Stimulated activated memory B cell treated with anti-CD40 and anti-IgM and Interleukin-4, amounts not matched to agents 10 μg/mL and 1 μg/mL and 100 μg/mL, for 72 hours (primary cell): ENCODE data around the gene SMPD2.
"Not testable (repeated sequence)": the region's sequence is repeated elsewhere in the genome, so short reads cannot be mapped to it uniquely, and the experiment has no call there.

Experiments used
- ATAC-seq: fragments of 150-1000 bp; cut with Tn5 transposase; 2 replicates; pipeline ENCODE4 v1.10.0; 2021
- H3K27ac Mint-ChIP-seq: one replicate; pipeline ENCODE4 v1.8.0; 2022; ENCODE audit warnings: mild to moderate bottlenecking, mixed read lengths
- H3K27me3 Mint-ChIP-seq: one replicate; pipeline ENCODE4 v1.8.0; 2022; ENCODE audit warnings: mixed read lengths
- H3K36me3 Mint-ChIP-seq: one replicate; pipeline ENCODE4 v1.8.0; 2022; ENCODE audit warnings: mixed read lengths
- H3K4me1 Mint-ChIP-seq: one replicate; pipeline ENCODE4 v1.8.0; 2022; ENCODE audit warnings: mixed read lengths
- H3K4me3 Mint-ChIP-seq: one replicate; pipeline ENCODE4 v1.8.0; 2022; ENCODE audit warnings: mild to moderate bottlenecking, moderate library complexity, mixed read lengths
- H3K9me3 Mint-ChIP-seq: one replicate; pipeline ENCODE4 v1.8.0; 2022; ENCODE audit warnings: mixed read lengths

Gene SMPD2

GRCh38 chr6:109453156-109453555, 12.6 kb downstream of the SMPD2 start:
- Mint-ChIP-seq H3K36me3 (peaks cover 30% of the 10 kb centered on the region), H3K9me3 (no peaks in the 10 kb centered on the region), H3K4me3 (peak overlapping the region; percentile 29), H3K4me1 (peaks cover 82% of the 10 kb centered on the region), H3K27ac (peak overlapping the region; percentile 96), H3K27me3 (no peaks in the 10 kb centered on the region)
- no peak for ATAC-seq

GRCh38 chr6:109453594-109454495, 13.3 kb downstream of the SMPD2 start:
- no peaks in the 10 kb centered on the region for H3K27me3 Mint-ChIP-seq
- no peak for ATAC-seq
- no peaks in the 10 kb centered on the region for H3K9me3 Mint-ChIP-seq
- H3K4me3 Mint-ChIP-seq = peak overlapping the region; percentile 96
- peaks cover 82% of the 10 kb centered on the region for H3K4me1 Mint-ChIP-seq
- H3K36me3 Mint-ChIP-seq = peaks cover 29% of the 10 kb centered on the region
- peak overlapping the region; percentile 96 for H3K27ac Mint-ChIP-seq

- peak; percentile 73 for ATAC-seq
- Mint-ChIP-seq H3K27ac (peak overlapping the region; percentile 96), H3K9me3 (no peaks in the 10 kb centered on the region), H3K36me3 (peaks cover 26% of the 10 kb centered on the region), H3K4me1 (peaks cover 83% of the 10 kb centered on the region), H3K4me3 (peak overlapping the region; percentile 96), H3K27me3 (no peaks in the 10 kb centered on the region)
Measured at GRCh38 chr6:109454496-109455436, 14.2 kb downstream of the SMPD2 start.

- Mint-ChIP-seq H3K36me3 (peaks cover 18% of the 10 kb centered on the region), H3K27ac (peak within 1 kb of the TSS; percentile 96), H3K4me3 (peak within 1 kb of the TSS; percentile 96), H3K27me3 (no peaks in the 10 kb centered on the region), H3K9me3 (no peaks in the 10 kb centered on the region), H3K4me1 (peaks cover 81% of the 10 kb centered on the region)
- peak; percentile 84 for ATAC-seq
Measured at GRCh38 chr6:109455437-109456110, 15.1 kb downstream of the SMPD2 start, which contains the start of gene MICAL1. TSS of gene MICAL1 (minus strand) at chr6:109455772. CDS start at chr6:109454196, 1,576 bp downstream.

GRCh38 chr6:109456111-109456583, 15.6 kb downstream of the SMPD2 start:
- peaks cover 77% of the 10 kb centered on the region for H3K4me1 Mint-ChIP-seq
- no peaks in the 10 kb centered on the region for H3K27me3 Mint-ChIP-seq
- H3K4me3 Mint-ChIP-seq = peak overlapping the region; percentile 96
- no peaks in the 10 kb centered on the region for H3K9me3 Mint-ChIP-seq
- H3K27ac Mint-ChIP-seq = peak overlapping the region; percentile 96
- no peak for ATAC-seq
- peaks cover 17% of the 10 kb centered on the region for H3K36me3 Mint-ChIP-seq

- peak overlapping the region; percentile 96 for H3K27ac Mint-ChIP-seq
- H3K9me3 Mint-ChIP-seq = no peaks in the 10 kb centered on the region
- peaks cover 73% of the 10 kb centered on the region for H3K4me1 Mint-ChIP-seq
- peak overlapping the region; percentile 96 for H3K4me3 Mint-ChIP-seq
- no peak for ATAC-seq
- peaks cover 23% of the 10 kb centered on the region for H3K36me3 Mint-ChIP-seq
- no peaks in the 10 kb centered on the region for H3K27me3 Mint-ChIP-seq
Measured at GRCh38 chr6:109456710-109457561, 16.4 kb downstream of the SMPD2 start.

- Mint-ChIP-seq H3K27ac (peak overlapping the region; percentile 96), H3K9me3 (no peaks in the 10 kb centered on the region), H3K27me3 (no peaks in the 10 kb centered on the region), H3K36me3 (peaks cover 25% of the 10 kb centered on the region), H3K4me1 (peaks cover 73% of the 10 kb centered on the region), H3K4me3 (peak overlapping the region; percentile 96)
- no peak for ATAC-seq
Measured at GRCh38 chr6:109457562-109457996, 17.1 kb downstream of the SMPD2 start.

- H3K36me3 Mint-ChIP-seq = peaks cover 25% of the 10 kb centered on the region
- H3K9me3 Mint-ChIP-seq = no peaks in the 10 kb centered on the region
- peak; percentile 46 for ATAC-seq
- peaks cover 60% of the 10 kb centered on the region for H3K4me1 Mint-ChIP-seq
- no peaks in the 10 kb centered on the region for H3K27me3 Mint-ChIP-seq
- peak overlapping the region; percentile 16 for H3K4me3 Mint-ChIP-seq
- H3K27ac Mint-ChIP-seq = peak overlapping the region; percentile 96
Measured at GRCh38 chr6:109458774-109459531, 18.4 kb downstream of the SMPD2 start.

- no peak for ATAC-seq
- peaks cover 63% of the 10 kb centered on the region for H3K4me1 Mint-ChIP-seq
- no peak overlapping the region for H3K4me3 Mint-ChIP-seq
- peaks cover 35% of the 10 kb centered on the region for H3K36me3 Mint-ChIP-seq
- H3K27me3 Mint-ChIP-seq = no peaks in the 10 kb centered on the region
- H3K27ac Mint-ChIP-seq = peak overlapping the region; percentile 96
- H3K9me3 Mint-ChIP-seq = no peaks in the 10 kb centered on the region
Measured at GRCh38 chr6:109460161-109460829, 19.8 kb downstream of the SMPD2 start.

- Mint-ChIP-seq H3K4me1 (peaks cover 70% of the 10 kb centered on the region), H3K36me3 (peaks cover 44% of the 10 kb centered on the region)
- H3K27me3 Mint-ChIP-seq, H3K4me3 Mint-ChIP-seq, ATAC-seq, H3K27ac Mint-ChIP-seq, H3K9me3 Mint-ChIP-seq: not testable (repeated sequence)
Measured at GRCh38 chr6:109461205-109461604, 20.7 kb downstream of the SMPD2 start.

- Mint-ChIP-seq H3K9me3 (no peaks in the 10 kb centered on the region), H3K4me1 (peaks cover 69% of the 10 kb centered on the region), H3K27me3 (no peaks in the 10 kb centered on the region), H3K27ac (peak overlapping the region; percentile 70), H3K36me3 (peaks cover 51% of the 10 kb centered on the region), H3K4me3 (no peak overlapping the region)
- no peak for ATAC-seq
Measured at GRCh38 chr6:109461733-109462526, 21.4 kb downstream of the SMPD2 start.

- H3K4me1 Mint-ChIP-seq = peaks cover 51% of the 10 kb centered on the region
- no peak for ATAC-seq
- H3K9me3 Mint-ChIP-seq = no peaks in the 10 kb centered on the region
- no peaks in the 10 kb centered on the region for H3K27me3 Mint-ChIP-seq
- peaks cover 86% of the 10 kb centered on the region for H3K36me3 Mint-ChIP-seq
- peak overlapping the region; percentile 65 for H3K27ac Mint-ChIP-seq
- no peak overlapping the region for H3K4me3 Mint-ChIP-seq
Measured at GRCh38 chr6:109465772-109466171, 25.2 kb downstream of the SMPD2 start.
